HG03521 (cell line): ENCODE data around the gene CELSR1.

Source experiments
- ATAC-seq: cut with Tn5 transposase; IDR thresholded peaks from one replicate; pipeline ENCODE4 v1.9.1; 2021; ENCODE audit warnings: mild to moderate bottlenecking, moderate library complexity; ENCODE audit not compliant: unreplicated experiment

CELSR1 gene

DNA sequence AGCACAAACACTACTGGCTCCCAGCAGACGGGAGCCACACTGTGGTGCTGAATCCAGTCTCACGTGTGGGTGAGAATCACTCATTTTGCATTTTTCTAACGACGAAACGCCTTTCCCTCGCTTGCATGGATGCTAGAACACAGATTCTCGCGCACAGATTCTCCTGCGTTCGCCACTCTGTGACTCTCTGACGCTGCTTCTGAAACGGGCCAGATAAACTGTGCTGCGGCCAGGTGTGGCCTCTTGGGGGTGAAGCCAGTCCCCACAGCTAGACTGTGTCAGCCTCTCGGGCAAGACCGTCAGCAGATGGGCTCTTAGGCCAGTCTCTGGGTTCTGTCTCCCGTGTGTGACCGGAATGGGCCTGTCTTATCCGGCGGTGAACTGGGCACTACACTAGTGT lies 157.4 kb downstream of the CELSR1 start:
- no peak for ATAC-seq

DNA sequence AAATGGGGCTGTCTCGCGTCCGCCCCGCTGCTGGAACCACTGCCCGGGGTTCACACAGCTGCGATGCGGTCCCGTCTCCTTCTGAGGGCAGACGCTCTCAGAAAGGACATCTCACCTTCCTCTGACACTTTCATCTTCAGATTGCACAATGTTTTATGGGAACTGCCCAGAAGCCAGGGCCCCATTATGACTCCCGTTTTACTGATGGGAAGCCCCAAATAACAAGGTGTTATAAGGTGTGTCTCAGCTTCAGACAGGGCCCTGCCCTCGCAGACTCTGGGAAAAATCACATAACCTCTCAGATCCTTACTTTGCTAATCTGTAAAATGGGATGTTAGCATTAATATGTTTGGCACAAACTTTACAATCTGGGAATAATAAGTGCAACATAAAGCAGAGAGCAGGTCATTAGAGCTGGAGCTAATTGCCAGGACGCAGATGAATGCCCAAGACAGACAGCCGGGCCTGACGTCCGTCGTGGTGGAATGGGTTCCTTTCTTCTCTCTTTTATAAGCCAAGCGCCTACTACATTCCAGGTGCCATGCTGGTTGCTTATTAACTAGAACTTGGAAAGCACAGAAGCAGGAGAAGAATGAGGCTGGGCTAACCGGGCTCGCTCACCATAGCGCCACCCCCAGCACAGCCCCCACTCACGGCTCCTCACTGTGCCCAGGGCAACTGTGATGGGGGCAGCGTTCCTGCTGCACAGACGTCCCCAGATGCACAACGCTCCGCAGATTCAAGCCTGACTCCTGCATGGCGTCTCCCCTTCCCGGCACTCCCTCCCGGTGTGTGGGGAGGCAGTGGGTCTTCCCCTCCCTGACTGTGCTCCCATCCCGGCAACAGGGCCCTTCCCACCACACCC lies 158.1 kb downstream of the CELSR1 start:
- ATAC-seq: no peak

DNA sequence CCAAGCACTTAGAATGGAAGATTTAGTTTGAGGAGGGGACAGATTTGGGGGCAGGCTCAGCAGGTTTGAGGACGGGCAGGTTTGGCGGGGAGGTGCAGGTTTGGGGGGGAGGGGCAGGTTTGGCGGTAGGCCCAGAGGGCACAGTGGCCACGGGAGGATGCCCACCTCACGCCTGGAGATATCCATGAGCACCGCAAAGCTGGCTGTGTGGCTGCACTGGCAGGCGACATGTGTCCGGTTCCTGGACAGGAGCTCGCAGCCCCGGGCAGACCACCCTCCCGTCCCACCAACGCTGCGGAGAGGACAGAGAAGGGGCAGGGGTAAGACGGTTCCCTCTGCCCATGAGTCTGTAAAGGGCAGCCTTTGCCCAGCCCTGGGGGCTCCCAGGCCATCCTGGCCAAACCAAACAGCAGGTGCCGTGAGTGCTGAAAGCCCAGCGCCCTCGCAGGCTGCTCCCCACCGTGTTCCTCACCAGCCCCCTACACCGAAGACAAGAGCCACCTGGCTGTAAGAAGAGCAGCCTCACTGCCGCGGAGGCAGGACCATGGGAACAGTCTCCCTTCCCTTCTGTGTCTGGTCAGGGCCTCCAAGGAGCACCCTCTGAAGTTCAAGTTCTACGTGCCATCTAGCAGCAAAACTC lies 158.9 kb downstream of the CELSR1 start:
- ATAC-seq: no peak

GRCh38 chr22:46377525-46378425 lies 159.6 kb downstream of the CELSR1 start:
- no peak for ATAC-seq

GRCh38 chr22:46376908-46377524 lies 160.4 kb downstream of the CELSR1 start:
- ATAC-seq: no peak

DNA sequence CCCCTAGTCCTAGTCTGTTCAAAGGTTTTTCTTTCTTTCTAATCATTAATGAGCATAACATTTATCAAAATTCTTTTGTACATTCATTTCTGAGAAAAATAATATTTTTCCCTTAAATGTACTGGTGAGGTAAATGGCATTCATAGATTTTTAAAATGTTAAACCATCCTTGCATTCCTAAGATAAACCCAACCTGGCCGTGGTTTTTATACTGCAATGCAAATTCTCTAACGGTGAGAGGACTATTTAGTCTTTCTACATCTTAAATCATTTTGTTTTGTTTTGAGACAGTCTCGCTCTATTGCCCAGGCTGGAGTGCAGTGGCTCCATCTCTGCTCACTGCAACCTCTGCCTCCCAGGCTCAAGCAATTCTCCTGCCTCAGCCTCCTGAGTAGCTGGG lies 161.3 kb downstream of the CELSR1 start:
- no peak for ATAC-seq

- ATAC-seq: no peak
Observed at GRCh38 chr22:46374663-46375474, 162.6 kb downstream of the CELSR1 start.

GRCh38 chr22:46373921-46374662 lies 163.3 kb downstream of the CELSR1 start:
- no peak for ATAC-seq

DNA sequence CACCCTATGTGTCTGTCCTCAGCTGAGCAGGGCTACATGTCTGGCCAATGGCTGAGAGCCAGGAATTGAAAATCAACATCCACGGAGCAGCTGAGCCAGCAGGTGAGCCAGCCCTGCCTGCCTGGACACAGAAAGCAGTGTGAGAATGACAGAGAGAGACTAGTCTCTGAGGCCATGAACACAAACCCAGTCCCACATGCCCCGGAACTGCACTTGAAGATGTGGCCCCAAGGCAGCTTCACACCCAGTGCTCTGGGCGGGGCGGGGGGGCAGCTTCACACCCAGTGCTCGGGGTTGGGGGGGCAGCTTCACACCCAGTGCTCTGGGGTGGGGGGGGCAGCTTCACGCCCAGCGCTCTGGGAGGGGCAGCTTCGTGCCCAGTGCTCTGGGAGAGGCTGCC lies 164.3 kb downstream of the CELSR1 start:
- ATAC-seq: no peak

GRCh38 chr22:46372686-46373085 lies 164.7 kb downstream of the CELSR1 start:
- ATAC-seq: no peak

DNA sequence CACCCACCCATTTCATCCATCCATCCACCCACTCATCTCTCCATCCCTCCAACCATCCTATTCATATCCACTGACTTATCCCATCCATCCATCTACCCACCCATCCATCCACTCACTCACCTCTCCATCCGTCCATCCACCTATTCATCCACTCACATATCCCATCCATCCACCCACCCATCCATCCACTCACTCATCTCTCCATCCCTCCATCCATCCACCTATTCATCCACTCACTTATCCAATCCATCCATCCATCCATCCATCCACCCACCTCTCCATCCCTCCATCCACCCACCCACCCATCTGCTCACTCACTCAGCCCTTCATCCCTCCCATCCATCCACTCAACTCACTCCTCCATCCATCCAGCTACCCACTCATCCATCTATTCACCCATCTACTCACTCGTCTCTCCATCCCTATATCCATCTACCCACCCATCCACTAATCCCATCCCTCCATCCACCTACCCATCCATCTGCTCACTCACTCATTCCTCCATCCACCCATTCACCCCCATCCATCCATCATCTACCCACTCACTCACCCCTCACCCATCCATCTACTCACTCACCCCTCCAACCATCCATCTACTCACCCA lies 165.7 kb downstream of the CELSR1 start:
- no peak for ATAC-seq

- ATAC-seq: no peak
Observed at GRCh38 chr22:46370584-46371291, 166.7 kb downstream of the CELSR1 start.

DNA sequence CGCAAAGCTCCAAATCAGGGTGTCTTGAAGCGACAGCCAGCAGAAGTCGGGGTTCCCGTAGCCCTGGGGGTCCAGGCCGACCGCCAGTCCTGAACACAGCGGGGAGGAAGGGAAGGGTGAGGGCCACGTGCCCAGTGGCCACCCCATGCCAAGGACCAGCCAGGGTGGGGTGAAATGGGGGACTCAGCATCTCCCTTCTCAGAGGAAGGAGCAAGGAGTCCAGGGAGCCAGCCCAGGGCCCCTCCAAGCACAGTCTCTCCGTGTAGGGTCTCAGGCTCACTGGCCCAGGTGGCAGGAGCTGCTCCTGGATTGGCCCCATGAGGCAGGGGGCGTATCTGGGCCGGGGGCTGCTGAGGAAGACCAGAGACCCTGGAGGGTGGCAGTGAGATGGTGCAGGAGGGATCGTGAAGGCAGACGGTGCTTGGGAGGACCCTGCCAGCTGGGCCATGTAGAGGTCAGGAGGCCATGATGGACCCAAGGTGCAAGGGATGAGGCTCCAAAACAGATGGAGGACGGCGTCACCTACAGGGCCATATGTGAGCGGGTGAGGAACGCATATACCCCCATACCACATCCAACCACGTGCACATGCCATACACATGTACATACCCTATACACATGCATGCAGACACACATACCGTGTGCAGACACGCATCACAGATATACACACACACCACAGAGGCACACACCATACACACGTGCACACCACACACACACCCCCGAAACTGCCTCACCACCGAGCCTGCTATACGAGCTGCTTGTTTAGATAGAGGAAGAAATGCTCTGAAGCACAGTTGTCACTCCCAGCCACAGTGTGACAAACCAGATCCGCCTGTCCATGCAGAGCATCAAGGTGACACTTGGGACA lies 167.5 kb downstream of the CELSR1 start:
- no peak for ATAC-seq

GRCh38 chr22:46368871-46369715 lies 168.3 kb downstream of the CELSR1 start:
- no peak for ATAC-seq

DNA sequence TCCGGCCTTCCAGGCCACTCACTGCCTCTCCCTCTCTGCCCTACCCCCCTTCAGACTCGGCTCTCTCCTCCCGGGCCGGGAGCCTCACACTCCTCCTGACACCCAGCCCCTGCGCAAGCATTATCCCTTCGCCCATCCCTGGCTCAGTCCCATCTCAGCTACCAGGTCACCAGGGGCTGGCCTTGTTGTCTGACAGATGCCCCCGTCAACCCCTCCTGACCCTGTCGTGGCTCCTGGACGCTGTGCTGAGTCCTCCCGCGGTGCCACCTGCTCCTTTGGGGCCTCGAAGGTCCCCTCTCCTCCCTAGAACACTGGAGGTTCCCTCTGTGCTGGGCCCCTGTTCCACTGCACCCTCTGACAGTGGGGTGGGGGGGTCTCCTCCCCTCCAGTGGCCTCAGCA lies 169.0 kb downstream of the CELSR1 start:
- ATAC-seq: no peak

GRCh38 chr22:46367707-46368191 lies 169.7 kb downstream of the CELSR1 start:
- ATAC-seq: no peak
